Measurements from ENCODE around the gene KCTD17. TPM values are rescaled to one million over a fixed set of nuclear protein-coding genes. Genes with fewer than 3 reads are reported as not detected.

Gene KCTD17
- total and polyA plus RNA-seq, 2 donors (not counting 1 experiment from before 2014, with no cell fraction given) = 10.6 to 19.3 TPM

DNA sequence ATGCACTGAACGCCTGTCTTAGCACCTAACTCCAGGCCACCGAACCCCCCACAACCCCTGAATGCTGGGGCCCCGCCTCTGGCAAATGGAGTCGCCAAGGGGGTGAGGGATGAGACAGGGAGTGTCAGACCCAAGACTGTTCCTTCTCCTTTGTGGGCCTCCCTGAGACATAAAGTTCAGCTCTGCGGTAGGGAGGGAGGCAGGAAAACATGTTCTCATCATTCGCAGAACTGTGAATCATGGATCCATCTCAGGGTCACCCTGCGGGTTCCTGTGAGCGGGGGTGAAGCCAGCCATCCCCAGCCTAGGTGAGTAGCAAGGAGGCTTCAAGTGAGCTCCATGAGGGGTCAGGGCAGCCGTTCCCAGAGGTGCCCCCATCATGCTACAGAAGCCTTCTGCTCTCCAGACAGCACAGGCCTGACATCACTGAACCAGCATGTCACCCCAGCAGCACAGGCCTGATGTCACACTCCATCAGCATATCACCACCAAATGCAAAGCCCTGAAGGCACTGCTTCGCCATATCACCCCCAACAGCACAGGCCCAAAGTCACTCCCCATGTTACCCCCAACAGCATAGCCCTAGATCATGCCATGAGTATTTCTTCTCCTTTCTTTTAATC lies 30.8 kb downstream of the KCTD17 start:
- no peak overlapping the region for H2AFZ ChIP-seq (ENCODE audit: low read length)
- H3K36me3 ChIP-seq (ENCODE audit: control insufficient read depth, insufficient read depth, low read length) = no peaks in the 10 kb centered on the region
- peaks cover 6% of the 10 kb centered on the region for H3K27me3 ChIP-seq (ENCODE audit: control insufficient read depth, insufficient read depth, low read length)

DNA sequence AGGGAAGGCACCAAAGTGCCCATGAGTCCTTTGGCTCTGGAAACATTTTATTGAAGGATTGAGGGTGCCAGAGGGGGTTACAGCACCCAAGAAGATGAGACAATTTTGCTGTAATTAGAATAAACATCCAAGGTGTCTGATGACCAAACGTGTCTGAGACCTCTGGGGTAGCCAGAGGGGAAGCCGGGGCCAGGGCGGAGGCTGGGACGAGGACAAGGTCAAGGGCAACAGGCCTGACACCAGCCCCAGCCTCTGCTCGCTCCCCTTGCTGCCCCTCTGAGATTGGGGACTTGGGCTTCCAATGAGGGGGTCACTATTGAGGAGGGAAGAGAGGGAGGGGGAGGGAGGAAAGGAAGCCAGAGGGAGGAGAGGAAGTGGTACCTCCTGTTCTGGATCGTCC lies 32.4 kb downstream of the KCTD17 start:
- peaks cover 6% of the 10 kb centered on the region for H3K27me3 ChIP-seq (ENCODE audit: control insufficient read depth, insufficient read depth, low read length)
- no peaks in the 10 kb centered on the region for H4K20me1 ChIP-seq (ENCODE audit: control insufficient read depth, extremely low read depth, insufficient read depth, low read length)
- TF ChIP-seq, protein P1, sequence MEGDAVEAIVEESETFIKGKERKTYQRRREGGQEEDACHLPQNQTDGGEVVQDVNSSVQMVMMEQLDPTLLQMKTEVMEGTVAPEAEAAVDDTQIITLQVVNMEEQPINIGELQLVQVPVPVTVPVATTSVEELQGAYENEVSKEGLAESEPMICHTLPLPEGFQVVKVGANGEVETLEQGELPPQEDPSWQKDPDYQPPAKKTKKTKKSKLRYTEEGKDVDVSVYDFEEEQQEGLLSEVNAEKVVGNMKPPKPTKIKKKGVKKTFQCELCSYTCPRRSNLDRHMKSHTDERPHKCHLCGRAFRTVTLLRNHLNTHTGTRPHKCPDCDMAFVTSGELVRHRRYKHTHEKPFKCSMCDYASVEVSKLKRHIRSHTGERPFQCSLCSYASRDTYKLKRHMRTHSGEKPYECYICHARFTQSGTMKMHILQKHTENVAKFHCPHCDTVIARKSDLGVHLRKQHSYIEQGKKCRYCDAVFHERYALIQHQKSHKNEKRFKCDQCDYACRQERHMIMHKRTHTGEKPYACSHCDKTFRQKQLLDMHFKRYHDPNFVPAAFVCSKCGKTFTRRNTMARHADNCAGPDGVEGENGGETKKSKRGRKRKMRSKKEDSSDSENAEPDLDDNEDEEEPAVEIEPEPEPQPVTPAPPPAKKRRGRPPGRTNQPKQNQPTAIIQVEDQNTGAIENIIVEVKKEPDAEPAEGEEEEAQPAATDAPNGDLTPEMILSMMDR (conservative IDR thresholded peaks at IDR 0.05 in 1 of 2, IDR thresholded peaks at IDR 0.05 in 1 of 2; ENCODE audit: low read depth in 1 of 2, low read length in 2 of 2) = no peak
- TF ChIP-seq EZH2 (IDR thresholded peaks at IDR 0.05; ENCODE audit: low read length, missing control alignments) = no peak
- H3K27ac ChIP-seq (ENCODE audit: insufficient read depth, low read length) = no peak overlapping the region
- H3K36me3 ChIP-seq (ENCODE audit: control insufficient read depth, insufficient read depth, low read length) = no peaks in the 10 kb centered on the region
- no peak overlapping the region for H3K4me2 ChIP-seq (ENCODE audit: extremely low read depth, insufficient read depth, low read length)
- H3K79me2 ChIP-seq (ENCODE audit: control insufficient read depth, insufficient read depth, low read length) = no peaks in the 10 kb centered on the region
- DNase-seq (ENCODE audit: low read depth in 2 of 2) = no peak
- no peak overlapping the region for H2AFZ ChIP-seq (ENCODE audit: low read length)
- no peak overlapping the region for H3K4me3 ChIP-seq (replicated peaks in 1 of 4; ENCODE audit: control extremely low read depth in 1 of 4, insufficient read depth in 1 of 4, low read depth in 3 of 4, low read length in 4 of 4)
- H3K9me3 ChIP-seq (ENCODE audit: control insufficient read depth, insufficient read depth, low read depth, low read length) = no peaks in the 10 kb centered on the region
- no peak overlapping the region for H3K9ac ChIP-seq (ENCODE audit: insufficient read depth, low read length)
- no peaks in the 10 kb centered on the region for H3K4me1 ChIP-seq (ENCODE audit: control insufficient read depth, extremely low read depth, insufficient read depth, low read length)

More for the DNA sequence above, 30.8 kb downstream of the KCTD17 start:
- H3K4me1 ChIP-seq (ENCODE audit: control insufficient read depth, extremely low read depth, insufficient read depth, low read length) = no peaks in the 10 kb centered on the region
- no peak for DNase-seq (ENCODE audit: low read depth in 2 of 2)
- H3K9me3 ChIP-seq (ENCODE audit: control insufficient read depth, insufficient read depth, low read depth, low read length) = no peaks in the 10 kb centered on the region
- no peak overlapping the region for H3K4me2 ChIP-seq (ENCODE audit: extremely low read depth, insufficient read depth, low read length)
- no peaks in the 10 kb centered on the region for H3K79me2 ChIP-seq (ENCODE audit: control insufficient read depth, insufficient read depth, low read length)
- no peak overlapping the region for H3K27ac ChIP-seq (ENCODE audit: insufficient read depth, low read length)
- no peak for TF ChIP-seq EZH2 (IDR thresholded peaks at IDR 0.05; ENCODE audit: low read length, missing control alignments)
- TF ChIP-seq, protein P1 (conservative IDR thresholded peaks at IDR 0.05 in 1 of 2, IDR thresholded peaks at IDR 0.05 in 1 of 2; ENCODE audit: low read depth in 1 of 2, low read length in 2 of 2) = no peak
- no peak overlapping the region for H3K4me3 ChIP-seq (replicated peaks in 1 of 4; ENCODE audit: control extremely low read depth in 1 of 4, insufficient read depth in 1 of 4, low read depth in 3 of 4, low read length in 4 of 4)
- H3K9ac ChIP-seq (ENCODE audit: insufficient read depth, low read length) = no peak overlapping the region
- H4K20me1 ChIP-seq (ENCODE audit: control insufficient read depth, extremely low read depth, insufficient read depth, low read length) = no peaks in the 10 kb centered on the region

DNA sequence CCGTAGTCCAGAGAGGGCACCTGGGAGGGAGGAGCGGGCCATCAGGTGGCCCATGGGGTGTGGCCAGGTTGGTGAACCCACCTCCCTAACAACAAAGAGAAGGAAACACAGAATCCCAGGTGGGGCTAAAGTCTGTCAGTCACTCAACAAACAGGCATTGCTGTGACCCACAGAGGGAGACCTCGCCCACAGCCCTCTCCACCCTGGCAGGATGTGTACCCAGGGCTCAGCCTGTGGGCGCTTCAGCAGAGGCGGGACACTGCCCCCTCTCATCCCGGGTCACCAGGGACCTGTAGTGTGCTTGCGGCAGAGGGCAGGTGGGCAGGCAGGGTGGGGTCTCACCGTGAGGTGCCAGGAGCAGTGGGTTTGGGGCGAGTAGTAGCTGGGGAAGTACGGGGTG lies 32.8 kb downstream of the KCTD17 start:
- H3K4me1 ChIP-seq (ENCODE audit: control insufficient read depth, extremely low read depth, insufficient read depth, low read length) = no peaks in the 10 kb centered on the region
- H3K79me2 ChIP-seq (ENCODE audit: control insufficient read depth, insufficient read depth, low read length) = no peaks in the 10 kb centered on the region
- no peaks in the 10 kb centered on the region for H4K20me1 ChIP-seq (ENCODE audit: control insufficient read depth, extremely low read depth, insufficient read depth, low read length)
- no peaks in the 10 kb centered on the region for H3K36me3 ChIP-seq (ENCODE audit: control insufficient read depth, insufficient read depth, low read length)
- no peak for DNase-seq (ENCODE audit: low read depth in 2 of 2)
- no peak overlapping the region for H3K4me2 ChIP-seq (ENCODE audit: extremely low read depth, insufficient read depth, low read length)
- no peak for TF ChIP-seq EZH2 (IDR thresholded peaks at IDR 0.05; ENCODE audit: low read length, missing control alignments)
- TF ChIP-seq, protein P1 (conservative IDR thresholded peaks at IDR 0.05 in 1 of 2, IDR thresholded peaks at IDR 0.05 in 1 of 2; ENCODE audit: low read depth in 1 of 2, low read length in 2 of 2) = no peak
- H2AFZ ChIP-seq (ENCODE audit: low read length) = no peak overlapping the region
- no peak overlapping the region for H3K4me3 ChIP-seq (replicated peaks in 1 of 4; ENCODE audit: control extremely low read depth in 1 of 4, insufficient read depth in 1 of 4, low read depth in 3 of 4, low read length in 4 of 4)
- no peak overlapping the region for H3K27ac ChIP-seq (ENCODE audit: insufficient read depth, low read length)
- H3K27me3 ChIP-seq (ENCODE audit: control insufficient read depth, insufficient read depth, low read length) = peaks cover 4% of the 10 kb centered on the region
- H3K9me3 ChIP-seq (ENCODE audit: control insufficient read depth, insufficient read depth, low read depth, low read length) = no peaks in the 10 kb centered on the region
- no peak overlapping the region for H3K9ac ChIP-seq (ENCODE audit: insufficient read depth, low read length)
